Measurements from ENCODE around the gene AP3B1.
"Not testable (repeated sequence)": the region's sequence is repeated elsewhere in the genome, so short reads cannot be mapped to it uniquely, and the experiment has no call there.

Gene AP3B1

GRCh38 chr5:78237911-78238310 lies 56.6 kb downstream of the AP3B1 start:
- no peak for DNase-seq

DNA sequence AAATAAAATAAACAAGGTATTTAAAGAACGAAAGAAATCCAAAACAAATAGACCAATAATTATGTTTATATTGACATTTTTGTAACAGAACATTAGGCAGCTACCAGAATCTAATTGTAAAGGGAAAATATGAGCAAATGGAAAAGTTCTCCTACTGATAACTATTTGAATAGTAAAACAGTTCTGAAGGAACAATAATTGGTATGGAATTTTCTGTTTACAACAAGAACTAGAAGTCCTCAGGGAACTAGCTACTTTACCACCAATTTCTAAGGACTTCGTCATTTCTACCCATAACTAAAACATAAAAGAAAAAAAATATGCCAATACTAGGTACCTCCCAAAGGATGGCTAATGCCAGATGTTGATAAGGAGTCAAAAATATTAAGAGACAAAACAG lies 58.5 kb downstream of the AP3B1 start:
- DNase-seq: no peak

DNA sequence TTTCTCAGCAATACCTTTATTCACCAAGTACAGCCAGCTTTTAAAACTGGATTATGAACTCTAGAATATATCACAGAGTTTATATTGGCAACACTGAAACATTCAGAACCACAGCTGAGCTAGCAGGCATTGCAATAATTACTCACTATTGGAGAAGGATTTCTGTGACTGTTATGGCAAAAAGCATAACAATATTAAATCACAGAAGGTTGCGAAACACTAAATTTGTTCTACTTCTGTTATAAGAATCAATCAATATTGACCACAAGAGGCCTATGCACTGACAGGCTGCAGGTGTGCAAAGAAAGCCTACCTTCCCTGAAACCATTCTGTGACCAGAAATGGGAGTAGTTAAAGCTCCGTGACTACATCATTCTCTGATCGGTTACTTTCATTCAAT lies 59.2 kb downstream of the AP3B1 start:
- DNase-seq: no peak

DNA sequence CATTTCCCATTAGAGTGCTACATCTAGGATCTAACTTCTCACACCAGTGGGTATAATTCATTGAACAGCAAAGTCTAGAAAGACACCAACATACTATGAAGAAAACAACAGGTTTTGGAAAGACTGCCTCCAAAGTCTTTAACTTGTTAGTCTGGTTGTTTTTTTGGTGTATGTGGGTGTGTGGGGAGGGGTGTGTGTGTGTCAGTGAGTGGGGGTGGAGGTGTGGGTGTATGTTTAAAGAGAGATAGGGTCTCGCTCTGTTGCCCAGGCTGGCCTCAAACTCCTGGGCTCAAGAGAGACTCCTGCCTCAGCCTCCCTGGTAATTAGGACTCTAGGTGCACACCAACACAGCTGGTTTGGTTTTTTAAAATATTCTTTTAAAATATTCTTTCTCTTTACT lies 59.7 kb downstream of the AP3B1 start:
- DNase-seq: no peak

DNA sequence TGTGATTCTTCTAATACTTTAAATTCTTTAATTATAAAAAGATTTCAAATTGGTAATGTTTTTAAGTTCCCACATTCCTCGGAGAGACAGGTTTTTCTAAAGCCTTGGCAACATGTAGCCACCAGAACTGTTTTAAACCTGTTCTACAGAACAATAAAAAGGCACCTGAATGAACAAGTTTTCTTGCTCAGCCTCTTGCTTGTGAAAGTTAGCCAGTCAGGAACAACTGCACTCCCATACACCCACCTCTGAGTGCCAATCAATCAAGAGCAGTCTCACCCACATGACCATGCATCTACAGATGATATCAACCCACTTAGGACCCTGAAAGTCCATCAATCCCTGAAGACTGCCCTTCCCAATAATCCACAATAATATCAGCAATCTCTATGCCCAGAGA lies 62.3 kb downstream of the AP3B1 start:
- DNase-seq: no peak

DNA sequence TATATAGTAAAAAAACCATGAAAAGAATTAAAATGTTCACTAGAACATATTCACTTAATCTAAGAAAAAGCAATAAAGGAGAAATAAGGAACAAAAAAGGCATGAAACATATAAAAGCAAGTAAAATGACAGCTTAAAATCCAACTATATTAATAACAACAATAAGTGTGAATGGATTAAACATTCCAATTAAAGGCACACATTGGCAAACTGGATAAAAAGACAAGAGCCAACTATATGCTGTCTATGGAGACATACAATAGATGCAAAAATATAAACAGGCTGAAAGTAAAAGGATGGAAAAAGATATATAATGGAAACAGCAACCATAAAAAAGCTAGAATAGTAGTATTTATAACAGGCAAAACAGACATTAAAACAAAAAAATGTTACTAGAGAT lies 70.1 kb downstream of the AP3B1 start:
- no peak for DNase-seq

DNA sequence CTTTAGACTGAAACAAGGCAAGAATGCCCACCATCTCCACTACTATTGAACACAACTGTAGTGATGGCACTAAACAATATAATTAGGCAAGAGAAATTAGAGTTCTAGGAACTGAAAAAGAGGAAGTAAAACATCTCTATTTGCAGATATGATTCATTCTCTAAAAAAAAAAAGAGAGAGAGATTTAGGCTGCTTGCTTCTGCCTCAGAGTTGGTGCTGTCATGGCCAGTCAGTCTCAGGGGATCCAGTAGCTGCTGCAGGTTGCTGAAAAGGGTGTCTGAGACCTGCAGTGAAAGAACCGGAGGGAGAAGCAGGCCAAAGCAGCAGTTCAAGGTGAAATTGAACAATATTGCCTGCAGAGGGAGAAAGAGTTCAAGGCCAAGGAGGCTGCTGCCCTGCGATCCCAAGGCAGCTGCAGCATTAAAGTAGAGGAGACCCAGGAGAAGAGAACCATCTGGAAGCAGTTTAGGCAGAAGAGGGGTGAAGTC lies 72.5 kb downstream of the AP3B1 start:
- DNase-seq: no peak

DNA sequence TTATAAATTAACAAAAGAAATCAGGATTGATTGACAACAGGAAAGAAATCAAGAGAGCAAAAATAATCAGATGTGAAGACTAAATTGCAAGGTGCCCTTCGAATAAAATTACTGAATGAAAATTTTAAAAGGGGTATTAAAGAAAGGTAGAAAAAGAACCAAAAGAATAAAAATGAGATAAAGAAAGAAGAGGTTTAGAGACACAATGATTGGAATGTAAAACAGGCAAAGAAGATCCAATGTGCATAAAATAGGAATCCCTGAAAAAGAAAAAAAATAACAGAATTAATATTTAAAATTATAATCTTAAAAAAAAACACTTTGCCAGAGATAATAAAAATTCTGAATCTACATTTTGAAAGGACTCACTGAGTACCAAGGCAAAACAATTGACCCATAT lies 73.0 kb downstream of the AP3B1 start:
- no peak for DNase-seq

GRCh38 chr5:78215972-78216371 lies 78.5 kb downstream of the AP3B1 start:
- DNase-seq: no peak

DNA sequence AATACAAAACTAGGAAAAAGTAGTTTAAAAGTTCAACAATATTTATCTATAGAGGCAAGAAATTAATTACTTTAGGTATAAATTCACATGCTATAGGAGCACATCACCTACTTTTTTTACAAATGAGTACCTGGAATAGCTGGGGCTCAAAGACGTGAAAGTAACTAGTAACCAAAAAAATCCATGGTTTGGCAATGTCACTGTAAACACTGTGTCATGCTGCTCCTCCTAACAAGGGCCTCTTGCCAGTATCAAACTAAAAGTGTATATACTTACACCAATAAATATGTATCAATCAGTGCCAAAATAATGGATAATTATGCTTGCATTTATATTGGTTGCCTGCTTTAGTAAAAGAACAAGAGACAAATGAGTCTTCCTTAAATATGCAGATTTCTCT lies 78.9 kb downstream of the AP3B1 start:
- DNase-seq: no peak

DNA sequence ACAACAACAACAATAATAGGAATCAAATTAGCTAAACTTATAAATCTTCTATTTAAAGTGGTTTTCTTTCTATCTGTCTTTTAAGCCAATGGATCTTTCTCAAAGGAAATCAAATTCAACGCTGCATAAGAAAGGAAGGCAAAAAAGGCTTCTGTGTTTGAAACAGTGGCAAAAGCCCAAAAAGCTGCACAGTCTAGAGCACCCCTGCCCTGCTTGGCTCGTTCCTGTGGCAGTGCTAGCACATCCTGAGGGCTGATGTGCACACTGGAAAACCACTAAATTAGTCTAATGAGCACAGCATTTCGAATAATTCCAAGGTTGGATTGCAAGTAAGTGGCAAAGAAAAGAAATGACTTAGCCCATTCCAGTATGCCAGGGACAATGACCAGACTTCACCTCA lies 80.7 kb downstream of the AP3B1 start:
- peak in 2 of 14 donors; percentile 1 to 24 for DNase-seq

- DNase-seq: no peak
Observed at GRCh38 chr5:78211052-78211451, 83.4 kb downstream of the AP3B1 start.

DNA sequence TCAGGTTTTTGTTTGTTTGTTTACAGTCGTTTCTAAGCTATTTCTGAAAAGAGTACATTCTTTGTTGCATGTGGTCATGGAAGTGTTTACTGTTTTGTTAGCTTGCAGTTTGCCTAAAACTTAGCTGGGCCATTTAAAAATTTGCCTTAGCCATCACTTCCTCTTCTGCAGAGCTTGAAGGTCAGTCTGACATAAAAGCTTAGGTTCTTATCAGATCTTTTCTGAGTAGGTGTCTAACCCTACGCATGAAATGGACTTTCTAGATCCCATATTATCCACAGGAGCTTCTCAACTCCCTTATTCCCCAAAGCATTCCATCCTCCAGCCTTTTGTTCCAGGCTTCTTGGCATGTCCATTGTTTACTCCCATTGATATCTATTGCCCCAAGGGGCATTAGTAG lies 90.3 kb downstream of the AP3B1 start:
- DNase-seq: no peak

GRCh38 chr5:78203815-78204214 lies 90.7 kb downstream of the AP3B1 start:
- no peak for DNase-seq

DNA sequence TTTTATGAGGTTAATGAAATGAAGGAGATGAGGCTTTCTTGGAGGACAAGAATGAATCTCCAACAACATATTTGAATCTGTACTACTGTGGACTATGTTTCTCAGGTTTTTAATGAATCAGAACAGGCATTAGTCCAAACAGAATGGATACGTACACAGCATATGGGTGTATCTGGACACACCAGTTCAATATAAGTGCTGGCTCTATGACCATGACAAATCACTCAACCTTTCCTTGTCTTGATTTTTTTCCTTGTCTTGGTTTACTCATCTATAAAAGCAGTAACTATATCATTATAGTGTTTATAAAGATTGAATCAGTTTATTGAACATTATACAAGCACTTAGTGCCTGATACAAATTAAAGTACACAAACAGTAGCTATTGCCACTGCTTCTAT lies 104.1 kb downstream of the AP3B1 start:
- DNase-seq: no peak

DNA sequence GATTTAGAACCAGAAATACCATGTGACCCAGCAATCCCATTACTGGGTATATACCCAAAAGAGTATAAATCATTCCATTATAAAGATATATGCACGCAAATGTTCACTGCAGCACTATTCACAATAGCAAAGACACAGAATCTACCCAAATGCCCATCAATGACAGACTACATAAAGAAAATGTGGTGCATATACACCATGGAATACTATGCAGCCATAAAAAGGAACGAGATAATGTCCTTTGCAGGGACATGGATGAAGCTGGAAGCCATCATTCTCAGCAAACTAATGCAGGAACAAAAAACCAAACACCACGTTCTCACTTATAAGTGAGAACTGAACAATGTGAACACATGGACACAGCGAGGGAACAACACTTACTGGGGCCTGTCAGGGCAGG lies 105.8 kb downstream of the AP3B1 start:
- not testable (repeated sequence) for DNase-seq

DNA sequence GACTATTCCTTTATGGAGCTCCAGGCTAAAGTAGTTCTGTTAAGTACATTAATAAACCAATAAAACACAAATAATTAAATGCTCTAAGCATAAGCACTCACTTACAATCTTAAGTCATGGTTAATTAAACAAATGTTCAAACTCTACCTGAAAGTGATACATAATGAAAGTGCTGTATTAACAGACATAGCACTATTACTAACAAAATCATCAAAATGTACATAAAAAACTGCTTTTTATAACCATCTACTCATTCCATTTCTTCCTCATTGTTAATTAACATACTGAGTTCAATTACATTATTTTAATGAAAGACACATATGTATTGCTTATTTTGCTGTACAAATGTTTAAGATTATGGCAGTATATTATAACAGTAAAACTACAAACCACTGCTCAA lies 107.3 kb downstream of the AP3B1 start:
- DNase-seq: no peak

GRCh38 chr5:78182838-78183237 lies 111.7 kb downstream of the AP3B1 start:
- no peak for DNase-seq

DNA sequence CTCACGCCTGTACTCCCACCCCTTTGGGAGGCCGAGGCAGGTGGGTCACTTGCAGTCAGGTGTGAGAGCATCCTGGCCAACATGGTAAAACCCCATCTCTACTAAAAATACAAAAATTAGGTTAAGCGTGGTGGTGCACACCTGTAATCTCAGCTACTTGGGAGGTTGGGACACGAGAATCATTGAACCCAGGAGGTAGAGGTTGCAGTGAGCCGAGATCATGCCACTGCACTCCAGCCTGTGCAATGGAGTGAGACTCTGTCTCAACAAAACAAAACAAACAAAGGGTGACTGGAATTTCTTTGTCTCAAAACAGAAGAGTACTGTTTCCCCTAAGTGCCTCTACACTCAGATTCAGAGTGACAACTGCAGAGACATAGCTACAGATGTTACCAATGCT lies 116.1 kb downstream of the AP3B1 start:
- DNase-seq: no peak

DNA sequence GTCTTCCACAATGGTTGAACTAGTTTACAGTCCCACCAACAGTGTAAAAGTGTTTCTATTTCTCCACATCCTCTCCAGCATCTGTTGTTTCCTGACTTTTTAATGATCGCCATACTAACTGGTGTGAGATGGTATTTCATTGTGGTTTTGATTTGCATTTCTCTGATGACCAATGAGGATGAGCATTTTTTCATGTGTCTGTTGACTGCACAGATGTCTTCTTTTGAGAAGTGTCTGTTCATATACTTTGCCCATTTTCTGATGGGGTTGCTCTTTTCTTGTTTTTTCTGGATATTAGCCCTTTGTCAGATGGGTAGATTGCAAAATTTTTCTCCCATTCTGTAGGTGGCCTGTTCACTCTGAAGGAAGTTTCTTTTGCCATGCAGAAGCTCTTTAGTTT lies 124.2 kb downstream of the AP3B1 start:
- DNase-seq: not testable (repeated sequence)

- DNase-seq: no peak
Observed at GRCh38 chr5:78162253-78162862, 132.1 kb downstream of the AP3B1 start.

DNA sequence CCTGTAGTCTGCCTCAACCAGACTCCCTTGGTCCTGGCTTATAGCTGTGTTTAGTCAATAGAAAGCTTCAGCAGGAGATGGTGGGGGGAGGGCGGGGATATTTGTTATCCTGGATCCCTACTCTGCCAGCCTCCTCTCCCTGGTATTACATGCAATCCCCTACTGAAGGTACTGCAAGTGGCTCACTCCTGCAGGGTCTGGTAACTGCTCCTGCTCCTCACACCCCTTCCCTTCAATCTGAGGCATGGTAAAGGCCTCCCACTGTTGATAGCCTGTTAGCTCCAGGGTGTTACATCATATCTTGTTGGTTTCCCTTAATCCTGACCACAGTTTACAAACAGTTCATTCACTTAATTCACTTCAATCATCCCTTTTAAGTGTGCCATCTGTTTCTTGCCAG lies 137.5 kb downstream of the AP3B1 start:
- no peak for DNase-seq

DNA sequence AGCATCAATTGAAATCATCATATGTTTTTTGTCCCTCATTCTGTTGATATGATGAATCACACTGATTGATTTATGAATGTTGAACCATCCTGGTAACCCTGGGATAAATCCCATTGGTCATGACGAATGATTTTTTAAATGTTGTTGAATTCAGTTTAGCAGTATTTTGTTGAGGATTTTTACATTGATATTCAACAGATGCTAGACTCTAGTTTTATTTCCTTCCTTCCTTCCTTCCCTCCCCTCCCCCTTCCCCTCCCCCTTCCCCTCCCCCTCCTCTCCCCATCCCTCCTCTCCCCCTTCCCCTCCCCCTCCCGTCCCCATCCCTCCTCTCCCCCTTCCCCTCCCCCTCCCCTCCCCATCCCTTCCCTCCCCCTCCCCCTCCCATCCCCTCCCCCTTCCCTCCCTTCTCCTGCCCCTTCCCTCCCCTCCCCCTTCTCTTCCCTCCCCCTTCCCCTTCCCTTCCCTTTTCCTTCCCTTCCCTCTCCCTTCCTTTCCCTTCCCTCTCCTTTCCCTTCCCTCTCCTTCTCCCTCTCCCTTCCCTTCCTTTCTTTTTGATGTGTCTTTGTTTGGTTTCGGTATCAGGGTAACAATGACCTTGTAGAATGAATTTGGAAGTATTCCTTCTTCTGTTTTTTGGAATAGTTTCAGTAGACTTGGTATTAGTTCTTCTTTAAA lies 142.8 kb downstream of the AP3B1 start:
- DNase-seq: no peak

DNA sequence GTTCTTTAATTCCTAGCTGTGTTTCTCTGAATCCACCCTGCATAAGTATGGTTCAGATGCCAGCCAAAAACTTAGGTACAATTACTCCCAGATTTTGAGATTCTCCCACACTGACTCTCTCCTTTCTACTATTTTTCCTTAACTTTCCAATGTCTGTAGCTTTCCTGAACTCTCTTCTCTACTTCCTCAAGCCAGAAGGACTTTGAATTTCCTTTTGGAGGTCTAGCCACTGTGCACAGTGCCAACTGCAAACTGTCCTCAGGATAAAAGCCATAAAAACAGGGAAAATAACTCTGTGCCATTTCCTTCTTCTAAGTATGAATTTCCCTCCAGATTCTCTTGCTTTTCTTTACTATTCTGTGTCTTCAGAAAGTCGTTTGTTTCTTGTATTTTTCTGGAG lies 157.2 kb downstream of the AP3B1 start:
- DNase-seq: no peak

DNA sequence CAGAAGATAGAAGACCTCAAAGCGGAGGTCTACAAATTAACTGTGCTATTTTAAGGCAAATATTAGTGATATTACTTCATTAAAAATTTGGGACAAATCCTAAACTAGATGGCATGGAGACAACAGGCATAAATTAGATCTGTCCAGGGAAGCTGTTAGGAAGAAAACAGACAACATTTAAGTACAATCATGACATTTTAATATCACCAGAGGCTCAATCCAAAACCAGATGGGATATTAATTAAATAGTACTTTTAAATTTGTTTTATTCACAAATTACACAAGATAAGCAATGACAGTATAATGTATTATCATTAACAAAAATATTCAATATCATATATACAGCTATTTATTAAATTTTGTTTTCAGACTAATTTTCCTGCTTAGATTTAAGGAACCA lies 161.1 kb downstream of the AP3B1 start:
- DNase-seq: no peak
